A549 (cell line): Measurements from ENCODE around the gene GRK5. TPM values are rescaled to one million over a fixed set of nuclear protein-coding genes. Genes with fewer than 3 reads are reported as not detected.

Experiments
- ATAC-seq, 2 experiments: fragments of 200-7000 bp in 1 of 2; fragments of >200 bp in 1 of 2; cut with Nextera tagmentation in 1 of 2; cut with Tn5 transposase in 1 of 2; 3 replicates each; pipeline versions ENCODE4 v1.8.0 to v1.9.1; 2018 to 2020; ENCODE audit warnings: mild to moderate bottlenecking in 1 of 2, moderate library complexity in 1 of 2
- CTCF ChIA-PET: fragments of 300-600 bp; sonication (Branson Sonifier 250); formaldehyde crosslinking; extraction: SDS; loops from one replicate; lab custom pipeline; 2021; ENCODE audit warnings: antibody characterized with exemption, inconsistent platforms; lab: Yijun Ruan, JAX
- POLR2A ChIA-PET: fragments of 350-600 bp; formaldehyde crosslinking; extraction: SDS; loops from one replicate; lab custom pipeline; 2021; ENCODE audit warnings: antibody characterized with exemption, inconsistent platforms; lab: Yijun Ruan, JAX
- DNase-seq, 2 experiments: peaks; one replicate each; pipeline versions ENCODE4 v3.0.0 to v3.0.0-alpha.2; 2011 to 2016; ENCODE audit warnings: low read depth in 1 of 2, low spot score in 1 of 2
- FAIRE-seq: peaks from 2 replicates; lab custom pipeline; 2011; peaks lifted over from hg19 to GRCh38; lab: Jason Lieb, UNC
- H3K27ac ChIP-seq, 2 experiments: fragments of >200 bp; sonication (Bioruptor Twin); formaldehyde crosslinking; 3 replicates each; pipeline ENCODE4 v1.5.1; 2016 to 2017
- H3K4me1 ChIP-seq: fragments of >200 bp; sonication (Bioruptor Twin); formaldehyde crosslinking; 3 replicates; pipeline ENCODE4 v1.6.1; 2016
- H3K4me2 ChIP-seq: fragments of >200 bp; sonication (Bioruptor Twin); formaldehyde crosslinking; 3 replicates; pipeline ENCODE4 v1.6.1; 2016
- H3K4me3 ChIP-seq: fragments of >200 bp; sonication (Bioruptor Twin); formaldehyde crosslinking; 3 replicates; pipeline ENCODE4 v1.5.1; 2016
- H3K9me3 ChIP-seq: fragments of >200 bp; sonication (Bioruptor Twin); formaldehyde crosslinking; 3 replicates; pipeline ENCODE4 v1.6.1; 2016
- ATOH8 ChIP-seq: fragments of 250-450 bp; sonication (Bioruptor Pico); IDR thresholded peaks from 2 replicates; pipeline ENCODE4 v1.5.0; 2020; ENCODE audit warnings: low read depth, mild to moderate bottlenecking, moderate library complexity
- CBX8 ChIP-seq: fragments of 200-600 bp; sonication (generic); IDR thresholded peaks from 2 replicates; pipeline ENCODE4 v1.6.1; 2016
- CEBPB ChIP-seq, 2 experiments: fragments of >200 bp in 1 of 2; sonication (Bioruptor Twin) in 1 of 2; formaldehyde crosslinking in 1 of 2; IDR thresholded peaks; 2 replicates each; pipeline ENCODE4 v1.6.1; 2012 to 2016
- CHD4 ChIP-seq: fragments of 200-600 bp; sonication (generic); IDR thresholded peaks from 2 replicates; pipeline ENCODE4 v1.6.1; 2016; ENCODE audit warnings: antibody characterized with exemption, mild to moderate bottlenecking, borderline replicate concordance
- EHF ChIP-seq: fragments of 250-450 bp; sonication (Bioruptor Pico); IDR thresholded peaks from 2 replicates; pipeline ENCODE4 v1.5.0; 2020; ENCODE audit warnings: mild to moderate bottlenecking
- FOSL2 ChIP-seq, 2 experiments: fragments of 450-650 bp in 1 of 2; fragments of >200 bp in 1 of 2; sonication (Bioruptor Twin) in 1 of 2; formaldehyde crosslinking; IDR thresholded peaks; 2 replicates each; pipeline versions ENCODE4 v1.5.0 to v1.6.1; 2016 to 2020; ENCODE audit warnings: mild to moderate bottlenecking in 1 of 2, moderate library complexity in 1 of 2
- FOXS1 ChIP-seq: fragments of 250-450 bp; sonication (Bioruptor Pico); IDR thresholded peaks from 2 replicates; pipeline ENCODE4 v1.5.0; 2020; ENCODE audit warnings: mild to moderate bottlenecking, moderate library complexity
- GATA3 ChIP-seq: IDR thresholded peaks from 2 replicates; pipeline ENCODE4 v1.6.1; 2012; ENCODE audit warnings: borderline replicate concordance
- HDAC2 ChIP-seq: fragments of 200-600 bp; sonication (generic); IDR thresholded peaks from 2 replicates; pipeline ENCODE4 v1.6.1; 2016
- HEYL ChIP-seq: fragments of 250-450 bp; sonication (Bioruptor Pico); IDR thresholded peaks from 2 replicates; pipeline ENCODE4 v1.8.0; 2021; ENCODE audit warnings: mild to moderate bottlenecking, moderate library complexity
- KDM5A ChIP-seq: fragments of 200-600 bp; sonication (generic); IDR thresholded peaks from 2 replicates; pipeline ENCODE4 v1.6.1; 2016; ENCODE audit warnings: antibody characterized with exemption, mild to moderate bottlenecking
- MAX ChIP-seq: IDR thresholded peaks from 2 replicates; pipeline ENCODE4 v1.6.1; 2012
- NR3C1 ChIP-seq: fragments of >200 bp; sonication (Bioruptor Twin); formaldehyde crosslinking; IDR thresholded peaks from 3 replicates; pipeline ENCODE4 v1.6.1; 2017
- PBX3 ChIP-seq: IDR thresholded peaks from 2 replicates; pipeline ENCODE4 v1.6.1; 2012
- PHF8 ChIP-seq: fragments of 200-600 bp; sonication (generic); IDR thresholded peaks from 2 replicates; pipeline ENCODE4 v1.6.1; 2016; ENCODE audit warnings: low read depth, mild to moderate bottlenecking, antibody characterized with exemption, moderate library complexity, borderline replicate concordance
- REST ChIP-seq: fragments of 200-600 bp; sonication (generic); IDR thresholded peaks from 2 replicates; pipeline ENCODE4 v1.6.1; 2016; ENCODE audit warnings: antibody characterized with exemption, mild to moderate bottlenecking, moderate library complexity
- SMC3 ChIP-seq: fragments of >200 bp; sonication (Bioruptor Twin); formaldehyde crosslinking; IDR thresholded peaks from 3 replicates; pipeline ENCODE4 v1.6.1; 2018; ENCODE audit warnings: inconsistent platforms
- SREBF2 ChIP-seq: fragments of 450-650 bp; IDR thresholded peaks from 2 replicates; pipeline ENCODE4 v1.6.1; 2014; ENCODE audit warnings: mild to moderate bottlenecking, moderate library complexity
- TFCP2L1 ChIP-seq: fragments of 250-450 bp; sonication (Bioruptor Pico); IDR thresholded peaks from 2 replicates; pipeline ENCODE4 v1.5.0; 2021; ENCODE audit warnings: mild to moderate bottlenecking
- TP53 ChIP-seq: fragments of 250-450 bp; sonication (Bioruptor Pico); IDR thresholded peaks from 2 replicates; pipeline ENCODE4 v1.5.0; 2021; ENCODE audit warnings: mild to moderate bottlenecking, moderate library complexity
- ZFP36 ChIP-seq: fragments of 450-650 bp; IDR thresholded peaks from 2 replicates; pipeline ENCODE4 v1.6.1; 2014; ENCODE audit warnings: borderline replicate concordance; ENCODE audit not compliant: partially characterized antibody
- ZSCAN20 ChIP-seq: fragments of 250-450 bp; sonication (Bioruptor Pico); IDR thresholded peaks from 2 replicates; pipeline ENCODE4 v1.8.0; 2022; ENCODE audit warnings: mild to moderate bottlenecking, moderate library complexity
- WGBS: methylation state at CpG from one replicate; pipeline ENCODE4 v1.1.6; 2017; ENCODE audit errors: missing lambda C conversion rate; 5-methylcytosine and 5-hydroxymethylcytosine counted together
- polyA plus RNA-seq, 4 experiments: library from polyadenylated mRNA; depleted of rRNA in 3 of 4; stranded (reverse); fragments of >200 nt; fragmentation: RNase III in 1 of 4; extraction: RNeasy Plus Mini Kit Qiagen cat#74134 plus additional on column Dnase treatment in 1 of 4; gene quantifications; 2 replicates in 3 of 4; 3 replicates in 1 of 4; pipeline ENCODE4 v1.2.3, GENCODE V29; 2011 to 2017

GRK5 gene
- polyA plus RNA-seq, 2 of the 4 experiments (the other 2 are of a cell fraction): 5.0 to 7.9 TPM

- Histone ChIP-seq H3K4me3 (no peak overlapping the region), H3K4me1 (no peaks in the 10 kb centered on the region), H3K9me3 (no peaks in the 10 kb centered on the region), H3K27ac (no peak overlapping the region), H3K4me2 (no peak overlapping the region)
- no peak for DNase-seq
- WGBS: 92% methylated on average over 12 of the region's 21 CpGs
- TF ChIP-seq TFCP2L1 (CRISPR knock-in tag) (no peak), PBX3 (no peak), SMC3 (no peak), NR3C1 (no peak), ATOH8 (CRISPR knock-in tag) (no peak), SREBF2 (no peak), HDAC2 (no peak), EHF (CRISPR knock-in tag) (no peak), MAX (no peak), ZSCAN20 (CRISPR knock-in tag) (no peak), KDM5A (no peak), TP53 (CRISPR knock-in tag) (no peak), PHF8 (no peak), REST (no peak), GATA3 (no peak), CEBPB (IDR thresholded peaks at IDR 0.05) (no peak), HEYL (CRISPR knock-in tag) (no peak), CHD4 (no peak), CBX8 (no peak), FOXS1 (no peak)
- ChIA-PET CTCF (interaction anchor here (0.9 to 1.9 kb wide), 5 partner anchors 15 to 169 kb away, joined by 4 to 7 read pairs (median 4); partner anchors contain the start of gene GRK5), POLR2A (no interaction called here)
- ATAC-seq: no peak
- no peak for FAIRE-seq
These were observed 160.6 kb downstream of the GRK5 start for GRCh38 chr10:119367841-119368549.

- no peaks in the 10 kb centered on the region for H3K4me1 ChIP-seq
- TF ChIP-seq SMC3 (no peak), FOSL2 (IDR thresholded peaks at IDR 0.05) (no peak), FOSL2 (CRISPR knock-in tag; IDR thresholded peaks at IDR 0.05) (no peak), ZFP36 (no peak)
- TF ChIP-seq, all 56 proteins: peak for 0
- WGBS: 80% methylated on average over 8 of the region's 8 CpGs
- ChIA-PET POLR2A (no interaction called here), CTCF (interaction anchor here (0.9 to 1.9 kb wide), 3 partner anchors 15 to 162 kb away, joined by 4 to 7 read pairs (median 5); partner anchors contain the start of gene GRK5)
- Histone ChIP-seq H3K4me2 (no peak overlapping the region), H3K4me3 (no peak overlapping the region), H3K9me3 (no peaks in the 10 kb centered on the region), H3K27ac (no peak overlapping the region)
- ATAC-seq (no peak), FAIRE-seq (no peak), DNase-seq (no peak)
These were observed 161.2 kb downstream of the GRK5 start for GRCh38 chr10:119368581-119368980.
